HepG2 (cell line): ENCODE measurements around the gene FAM118B. TPM values are rescaled to one million over a fixed set of nuclear protein-coding genes. Genes with fewer than 3 reads are reported as not detected.

Source experiments
- ATAC-seq: fragments of 200-7000 bp; cut with Tn5 transposase; 3 replicates; pipeline ENCODE4 v1.9.1; 2020; ENCODE audit warnings: mild to moderate bottlenecking, moderate library complexity
- BruUV-seq: library from RNA; stranded (reverse); fragments of 400-500 nt; replicated peaks from 2 replicates; lab custom pipeline; 2021; lab: Mats Ljungman, UMichigan
- CTCF ChIA-PET: fragments of 300-600 bp; formaldehyde crosslinking; extraction: SDS; loops from one replicate; lab custom pipeline; 2021; ENCODE audit warnings: low total read pairs, inconsistent platforms, low intra/inter-chr PET ratio; lab: Yijun Ruan, JAX
- POLR2A ChIA-PET: fragments of 350-600 bp; sonication (Branson Sonifier 250); formaldehyde crosslinking; loops from one replicate; lab custom pipeline; 2020; ENCODE audit warnings: antibody characterized with exemption, inconsistent platforms; lab: Yijun Ruan, JAX
- DNase-seq: peaks from one replicate; pipeline ENCODE4 v3.0.0-alpha.2; 2015; ENCODE audit warnings: low spot score
- FAIRE-seq: peaks from 3 replicates; lab custom pipeline; 2011; peaks lifted over from hg19 to GRCh38; lab: Jason Lieb, UNC
- H2AFZ ChIP-seq: one replicate; pipeline ENCODE4 v1.6.1; 2011; ENCODE audit warnings: low read length, inconsistent platforms
- H3K27ac ChIP-seq: fragments of 300-600 bp; 3 replicates; pipeline ENCODE4 v1.8.0; 2011; ENCODE audit warnings: mixed run types, mild to moderate bottlenecking, mixed read lengths, low read length, inconsistent platforms; ENCODE audit not compliant: insufficient read depth; ENCODE audit errors: extremely low read length
- H3K27me3 ChIP-seq, 2 experiments: fragments of 200-600 bp in 1 of 2; 2 replicates in 1 of 2; 3 replicates in 1 of 2; pipeline versions ENCODE4 v1.6.0 to v1.8.0; 2011; ENCODE audit warnings: low read length in 2 of 2, mild to moderate bottlenecking in 2 of 2, moderate library complexity in 2 of 2, inconsistent platforms in 1 of 2; ENCODE audit not compliant: insufficient read depth in 2 of 2, control insufficient read depth in 1 of 2
- H3K36me3 ChIP-seq, 2 experiments: fragments of 200-600 bp in 1 of 2; replicated peaks in 1 of 2; 2 replicates in 1 of 2; 3 replicates in 1 of 2; pipeline versions ENCODE4 v1.5.1 to v1.8.0; 2011; ENCODE audit warnings: low read length in 2 of 2, inconsistent platforms in 1 of 2; ENCODE audit not compliant: insufficient read depth in 2 of 2, control insufficient read depth in 1 of 2
- H3K4me1 ChIP-seq: 2 replicates; pipeline ENCODE4 v1.5.1; 2012; ENCODE audit warnings: low read length, inconsistent platforms; ENCODE audit not compliant: insufficient read depth
- H3K4me2 ChIP-seq: 2 replicates; pipeline ENCODE4 v1.6.0; 2011; ENCODE audit warnings: low read depth, low read length, inconsistent platforms
- H3K4me3 ChIP-seq, 3 experiments: fragments of 200-600 bp in 1 of 3; sonication (generic), shearing (Covaris generic) in 1 of 3; replicated peaks in 1 of 3; 2 replicates each; pipeline ENCODE4 v1.5.1; 2011 to 2016; ENCODE audit warnings: low read length in 3 of 3, inconsistent platforms in 2 of 3, low read depth in 2 of 3, mild to moderate bottlenecking in 2 of 3, control low read depth in 1 of 3, mixed read lengths in 1 of 3; ENCODE audit not compliant: insufficient read depth in 1 of 3
- H3K79me2 ChIP-seq: one replicate; pipeline ENCODE4 v1.6.1; 2011; ENCODE audit warnings: low read length, inconsistent platforms; ENCODE audit not compliant: insufficient read depth
- H3K9ac ChIP-seq: 2 replicates; pipeline ENCODE4 v1.6.0; 2011; ENCODE audit warnings: mild to moderate bottlenecking, low read depth, low read length, inconsistent platforms; ENCODE audit not compliant: insufficient read depth
- H3K9me3 ChIP-seq: 2 replicates; pipeline ENCODE4 v1.5.1; 2012; ENCODE audit warnings: mild to moderate bottlenecking, low read length
- H4K20me1 ChIP-seq: 2 replicates; pipeline ENCODE4 v1.6.0; 2011; ENCODE audit warnings: inconsistent platforms, mild to moderate bottlenecking, low read length, moderate library complexity; ENCODE audit not compliant: insufficient read depth
- BRCA1 ChIP-seq: sonication (generic); formaldehyde crosslinking; IDR thresholded peaks from 2 replicates; pipeline ENCODE4 v1.4.0; 2020; ENCODE audit warnings: missing genetic modification reagents
- HNRNPUL1 ChIP-seq: fragments of 200-400 bp; formaldehyde crosslinking; IDR thresholded peaks from 2 replicates; pipeline ENCODE4 v1.6.1; 2017; ENCODE audit warnings: low read depth, mild to moderate bottlenecking, low read length, moderate library complexity
- MAFF ChIP-seq: IDR thresholded peaks from 2 replicates; pipeline ENCODE4 v1.6.1; 2011; ENCODE audit warnings: low read depth, low read length, improper control_type of control experiment
- PITX1 ChIP-seq: sonication (generic); formaldehyde crosslinking; IDR thresholded peaks from 2 replicates; pipeline ENCODE4 v1.5.1; 2020; ENCODE audit warnings: mild to moderate bottlenecking, missing genetic modification reagents
- SOX13 ChIP-seq, 3 experiments: fragments of 450-650 bp in 1 of 3; sonication (generic) in 1 of 3; formaldehyde crosslinking in 1 of 3; IDR thresholded peaks in 2 of 3; conservative IDR thresholded peaks in 1 of 3; 2 replicates each; pipeline versions ENCODE4 v1.5.0 to v1.6.1; 2016 to 2020; ENCODE audit warnings: antibody characterized with exemption in 1 of 3, mild to moderate bottlenecking in 1 of 3, missing compliant biosample characterization in 1 of 3, missing genetic modification reagents in 1 of 3, moderate library complexity in 1 of 3
- SOX5 ChIP-seq: IDR thresholded peaks from 2 replicates; pipeline ENCODE4 v1.6.1; 2016; ENCODE audit warnings: borderline replicate concordance
- ZMYM4 ChIP-seq: sonication (generic); formaldehyde crosslinking; IDR thresholded peaks from 2 replicates; pipeline ENCODE4 v1.8.1; 2023; ENCODE audit warnings: mild to moderate bottlenecking, missing genetic modification reagents
- ZNF335 ChIP-seq: sonication (generic); formaldehyde crosslinking; IDR thresholded peaks from 2 replicates; pipeline ENCODE4 v1.4.0; 2020; ENCODE audit warnings: missing genetic modification reagents
- ZNF891 ChIP-seq: sonication (generic); formaldehyde crosslinking; IDR thresholded peaks from 2 replicates; pipeline ENCODE4 v1.5.0; 2020; ENCODE audit warnings: mild to moderate bottlenecking, missing genetic modification reagents
- WGBS: methylation state at CpG from one replicate; pipeline ENCODE4 v1.1.6; 2017; ENCODE audit warnings: low lambda C conversion rate; 5-methylcytosine and 5-hydroxymethylcytosine counted together
- in situ Hi-C: cut with HindIII; loops from 2 replicates; pipeline ENCODE4 v1.10.0; 2017; ENCODE audit warnings: low pct_unique_long_range_greater_than_20kb; ENCODE audit not compliant: extremely low pct_ligation_motif_present
- intact Hi-C: fragments of 100-400 bp; cut with micrococcal nuclease; formaldehyde crosslinking; loops from one replicate; pipeline ENCODE4 v1.10.0; 2022; ENCODE audit not compliant: unreplicated experiment
- polyA plus RNA-seq, 8 experiments: library from polyadenylated mRNA; depleted of rRNA in 3 of 8; stranded (reverse) in 7 of 8; unstranded in 1 of 8; fragments of >200 nt; fragmentation: Illumina TruSeq in 4 of 8; extraction: Trizol in 4 of 8; gene quantifications; 2 replicates each; pipeline versions ENCODE4 v1.2.1 to v1.2.3, GENCODE V29; 2011 to 2016; ENCODE audit warnings: low read depth in 4 of 8, missing spikeins in 1 of 8, mixed read lengths in 1 of 8; ENCODE audit not compliant: insufficient read depth in 1 of 8
- total RNA-seq, 5 experiments: library from RNA; depleted of rRNA; stranded (reverse); fragments of >200 nt; fragmentation: Illumina TruSeq; extraction: Trizol; gene quantifications; 2 replicates each; pipeline ENCODE4 v1.2.3, GENCODE V29; 2016; ENCODE audit warnings: low read depth in 1 of 5
- TF ChIP-seq, protein P1 (sequence below): sonication (generic); formaldehyde crosslinking; IDR thresholded peaks from 2 replicates; pipeline ENCODE4 v1.4.0; 2020; ENCODE audit warnings: mild to moderate bottlenecking, missing genetic modification reagents
- TF ChIP-seq, protein P2 (sequence below): IDR thresholded peaks from 2 replicates; pipeline ENCODE4 v1.6.1; 2016; ENCODE audit warnings: missing biosample characterization, missing genetic modification reagents, low read depth
- TF ChIP-seq, protein P3 (sequence below): sonication (generic); formaldehyde crosslinking; conservative IDR thresholded peaks from 2 replicates; pipeline ENCODE4 v1.4.0; 2020; ENCODE audit warnings: mild to moderate bottlenecking, missing genetic modification reagents, moderate library complexity

The FAM118B gene
- total and polyA plus RNA-seq, 2 of the 13 experiments (the other 11 are each of a cell fraction or from before 2014, with no cell fraction given) = 10.2 to 25.7 TPM

DNA sequence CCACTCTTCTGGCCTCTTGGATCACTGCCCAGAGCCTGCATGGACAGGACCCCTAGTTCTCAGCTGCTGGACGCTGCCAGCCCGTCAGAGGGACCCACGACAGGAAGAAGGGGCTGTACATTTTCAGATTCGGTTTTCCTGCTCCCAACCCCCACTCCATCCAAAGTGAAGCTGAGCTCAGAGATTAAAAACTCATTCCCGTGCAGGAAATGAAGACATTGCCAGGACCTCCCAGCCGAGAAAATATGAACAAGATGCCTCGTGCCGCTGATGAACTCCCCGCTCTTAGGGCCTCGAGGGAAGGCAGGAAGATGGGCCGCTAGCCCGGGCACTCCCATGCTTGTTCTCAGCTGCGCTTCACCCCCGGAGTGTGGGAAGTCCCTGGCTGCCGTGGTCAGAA, 36.2 kb upstream of the FAM118B start (continued):
- TF ChIP-seq SOX13 (IDR thresholded peaks at IDR 0.05) = no peak
- TF ChIP-seq SOX13 (CRISPR knock-in tag; conservative IDR thresholded peaks at IDR 0.05 in 1 of 2, IDR thresholded peaks at IDR 0.05 in 1 of 2) = no peak
- TF ChIP-seq SOX5 (CRISPR knock-in tag) = no peak
- no peak for TF ChIP-seq ZNF335 (CRISPR knock-in tag)
- TF ChIP-seq BRCA1 (CRISPR knock-in tag) = no peak
- TF ChIP-seq PITX1 (CRISPR knock-in tag) = no peak
- TF ChIP-seq, protein P1, sequence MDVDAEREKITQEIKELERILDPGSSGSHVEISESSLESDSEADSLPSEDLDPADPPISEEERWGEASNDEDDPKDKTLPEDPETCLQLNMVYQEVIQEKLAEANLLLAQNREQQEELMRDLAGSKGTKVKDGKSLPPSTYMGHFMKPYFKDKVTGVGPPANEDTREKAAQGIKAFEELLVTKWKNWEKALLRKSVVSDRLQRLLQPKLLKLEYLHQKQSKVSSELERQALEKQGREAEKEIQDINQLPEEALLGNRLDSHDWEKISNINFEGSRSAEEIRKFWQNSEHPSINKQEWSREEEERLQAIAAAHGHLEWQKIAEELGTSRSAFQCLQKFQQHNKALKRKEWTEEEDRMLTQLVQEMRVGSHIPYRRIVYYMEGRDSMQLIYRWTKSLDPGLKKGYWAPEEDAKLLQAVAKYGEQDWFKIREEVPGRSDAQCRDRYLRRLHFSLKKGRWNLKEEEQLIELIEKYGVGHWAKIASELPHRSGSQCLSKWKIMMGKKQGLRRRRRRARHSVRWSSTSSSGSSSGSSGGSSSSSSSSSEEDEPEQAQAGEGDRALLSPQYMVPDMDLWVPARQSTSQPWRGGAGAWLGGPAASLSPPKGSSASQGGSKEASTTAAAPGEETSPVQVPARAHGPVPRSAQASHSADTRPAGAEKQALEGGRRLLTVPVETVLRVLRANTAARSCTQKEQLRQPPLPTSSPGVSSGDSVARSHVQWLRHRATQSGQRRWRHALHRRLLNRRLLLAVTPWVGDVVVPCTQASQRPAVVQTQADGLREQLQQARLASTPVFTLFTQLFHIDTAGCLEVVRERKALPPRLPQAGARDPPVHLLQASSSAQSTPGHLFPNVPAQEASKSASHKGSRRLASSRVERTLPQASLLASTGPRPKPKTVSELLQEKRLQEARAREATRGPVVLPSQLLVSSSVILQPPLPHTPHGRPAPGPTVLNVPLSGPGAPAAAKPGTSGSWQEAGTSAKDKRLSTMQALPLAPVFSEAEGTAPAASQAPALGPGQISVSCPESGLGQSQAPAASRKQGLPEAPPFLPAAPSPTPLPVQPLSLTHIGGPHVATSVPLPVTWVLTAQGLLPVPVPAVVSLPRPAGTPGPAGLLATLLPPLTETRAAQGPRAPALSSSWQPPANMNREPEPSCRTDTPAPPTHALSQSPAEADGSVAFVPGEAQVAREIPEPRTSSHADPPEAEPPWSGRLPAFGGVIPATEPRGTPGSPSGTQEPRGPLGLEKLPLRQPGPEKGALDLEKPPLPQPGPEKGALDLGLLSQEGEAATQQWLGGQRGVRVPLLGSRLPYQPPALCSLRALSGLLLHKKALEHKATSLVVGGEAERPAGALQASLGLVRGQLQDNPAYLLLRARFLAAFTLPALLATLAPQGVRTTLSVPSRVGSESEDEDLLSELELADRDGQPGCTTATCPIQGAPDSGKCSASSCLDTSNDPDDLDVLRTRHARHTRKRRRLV (CRISPR knock-in tag) = no peak
- TF ChIP-seq, all 625 proteins: peak for 0

DNA sequence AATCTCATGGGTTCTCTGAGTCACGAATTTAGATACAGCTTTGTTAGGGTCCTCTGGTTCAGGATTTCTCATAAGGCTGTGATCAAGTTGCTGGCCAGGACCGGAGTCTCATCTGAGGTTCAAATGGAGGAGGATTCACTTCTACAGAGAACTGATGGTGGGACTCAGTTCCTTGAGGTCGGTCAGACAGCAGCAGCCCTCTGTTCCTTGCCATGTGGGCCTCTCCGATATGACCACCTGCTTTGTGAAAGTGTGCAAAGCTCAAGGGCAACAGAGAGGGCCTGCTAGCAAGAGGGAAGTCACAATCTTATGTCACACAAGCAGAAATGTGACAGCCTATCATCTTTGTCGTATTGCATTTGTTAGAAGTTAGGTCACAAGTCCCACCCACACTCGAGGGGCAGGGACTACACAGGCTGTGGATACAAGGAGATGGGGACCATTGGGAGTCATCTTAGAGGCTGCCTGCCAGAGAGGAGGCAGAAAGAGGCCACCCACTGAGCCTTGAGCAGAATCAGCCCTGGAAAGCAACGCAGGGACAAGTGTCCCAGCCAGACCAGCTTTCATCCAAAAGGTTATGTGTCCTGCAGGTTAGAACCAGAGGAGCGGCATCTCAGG, 34.6 kb upstream of the FAM118B start:
- Histone ChIP-seq H3K9ac (no peak overlapping the region), H3K79me2 (no peaks in the 10 kb centered on the region), H4K20me1 (no peaks in the 10 kb centered on the region), H3K4me2 (0 out of 2 replicates have a peak overlapping the region, but pooled peaks have one; percentile 1), H3K27ac (peak overlapping the region; percentile 2), H3K27me3 (no peaks in the 10 kb centered on the region), H2AFZ (no peak overlapping the region), H3K4me3 (no peak overlapping the region), H3K36me3 (no peaks in the 10 kb centered on the region), H3K4me1 (peaks cover 42% of the 10 kb centered on the region), H3K9me3 (no peaks in the 10 kb centered on the region)
- 66% methylated on average over 8 of the region's 8 CpGs for WGBS
- intact Hi-C loops (no loop called here), in situ Hi-C loops (no loop called here)
- ATAC-seq (peak; percentile 27; the same call in 1 of the 3 replicates), FAIRE-seq (no peak), DNase-seq (no peak)
- POLR2A ChIA-PET = interaction anchor here (0.5 to 1.2 kb wide), 2 partner anchors 10 to 55 kb away, joined by 4 read pairs; no protein-coding TSS in a partner anchor
- BruUV-seq = no TSS peak
- CTCF ChIA-PET = no interaction called here
- TF ChIP-seq ZNF891 (no peak), MAFF (no peak), HNRNPUL1 (no peak), ZMYM4 (CRISPR knock-in tag) (peak; percentile 44)
- TF ChIP-seq, protein P2, sequence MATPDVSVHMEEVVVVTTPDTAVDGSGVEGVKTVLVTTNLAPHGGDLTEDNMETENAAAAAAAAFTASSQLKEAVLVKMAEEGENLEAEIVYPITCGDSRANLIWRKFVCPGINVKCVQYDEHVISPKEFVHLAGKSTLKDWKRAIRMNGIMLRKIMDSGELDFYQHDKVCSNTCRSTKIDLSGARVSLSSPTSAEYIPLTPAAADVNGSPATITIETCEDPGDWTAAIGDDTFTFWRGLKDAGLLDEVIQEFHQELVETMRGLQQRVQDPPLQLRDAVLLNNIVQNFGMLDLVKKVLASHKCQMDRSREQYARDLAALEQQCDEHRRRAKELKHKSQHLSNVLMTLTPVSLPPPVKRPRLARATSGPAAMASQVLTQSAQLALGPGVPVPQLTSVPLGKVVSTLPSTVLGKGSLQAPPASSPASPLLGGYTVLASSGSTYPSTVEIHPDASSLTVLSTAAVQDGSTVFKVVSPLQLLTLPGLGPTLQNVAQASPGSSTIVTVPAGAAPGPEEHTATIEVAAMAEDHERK (CRISPR knock-in tag) = no peak
- TF ChIP-seq, protein P3, sequence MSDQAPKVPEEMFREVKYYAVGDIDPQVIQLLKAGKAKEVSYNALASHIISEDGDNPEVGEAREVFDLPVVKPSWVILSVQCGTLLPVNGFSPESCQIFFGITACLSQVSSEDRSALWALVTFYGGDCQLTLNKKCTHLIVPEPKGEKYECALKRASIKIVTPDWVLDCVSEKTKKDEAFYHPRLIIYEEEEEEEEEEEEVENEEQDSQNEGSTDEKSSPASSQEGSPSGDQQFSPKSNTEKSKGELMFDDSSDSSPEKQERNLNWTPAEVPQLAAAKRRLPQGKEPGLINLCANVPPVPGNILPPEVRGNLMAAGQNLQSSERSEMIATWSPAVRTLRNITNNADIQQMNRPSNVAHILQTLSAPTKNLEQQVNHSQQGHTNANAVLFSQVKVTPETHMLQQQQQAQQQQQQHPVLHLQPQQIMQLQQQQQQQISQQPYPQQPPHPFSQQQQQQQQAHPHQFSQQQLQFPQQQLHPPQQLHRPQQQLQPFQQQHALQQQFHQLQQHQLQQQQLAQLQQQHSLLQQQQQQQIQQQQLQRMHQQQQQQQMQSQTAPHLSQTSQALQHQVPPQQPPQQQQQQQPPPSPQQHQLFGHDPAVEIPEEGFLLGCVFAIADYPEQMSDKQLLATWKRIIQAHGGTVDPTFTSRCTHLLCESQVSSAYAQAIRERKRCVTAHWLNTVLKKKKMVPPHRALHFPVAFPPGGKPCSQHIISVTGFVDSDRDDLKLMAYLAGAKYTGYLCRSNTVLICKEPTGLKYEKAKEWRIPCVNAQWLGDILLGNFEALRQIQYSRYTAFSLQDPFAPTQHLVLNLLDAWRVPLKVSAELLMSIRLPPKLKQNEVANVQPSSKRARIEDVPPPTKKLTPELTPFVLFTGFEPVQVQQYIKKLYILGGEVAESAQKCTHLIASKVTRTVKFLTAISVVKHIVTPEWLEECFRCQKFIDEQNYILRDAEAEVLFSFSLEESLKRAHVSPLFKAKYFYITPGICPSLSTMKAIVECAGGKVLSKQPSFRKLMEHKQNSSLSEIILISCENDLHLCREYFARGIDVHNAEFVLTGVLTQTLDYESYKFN = 0 out of 2 replicates have a peak, but pooled peaks have one; percentile 22
